ENCODE measurements around the gene SYNC. TPM values are rescaled to one million over a fixed set of nuclear protein-coding genes. Genes with fewer than 3 reads are reported as not detected.

SYNC gene
- not detected for polyA plus RNA-seq (2012; ENCODE audit: insufficient read depth, insufficient read length, low read depth)

DNA sequence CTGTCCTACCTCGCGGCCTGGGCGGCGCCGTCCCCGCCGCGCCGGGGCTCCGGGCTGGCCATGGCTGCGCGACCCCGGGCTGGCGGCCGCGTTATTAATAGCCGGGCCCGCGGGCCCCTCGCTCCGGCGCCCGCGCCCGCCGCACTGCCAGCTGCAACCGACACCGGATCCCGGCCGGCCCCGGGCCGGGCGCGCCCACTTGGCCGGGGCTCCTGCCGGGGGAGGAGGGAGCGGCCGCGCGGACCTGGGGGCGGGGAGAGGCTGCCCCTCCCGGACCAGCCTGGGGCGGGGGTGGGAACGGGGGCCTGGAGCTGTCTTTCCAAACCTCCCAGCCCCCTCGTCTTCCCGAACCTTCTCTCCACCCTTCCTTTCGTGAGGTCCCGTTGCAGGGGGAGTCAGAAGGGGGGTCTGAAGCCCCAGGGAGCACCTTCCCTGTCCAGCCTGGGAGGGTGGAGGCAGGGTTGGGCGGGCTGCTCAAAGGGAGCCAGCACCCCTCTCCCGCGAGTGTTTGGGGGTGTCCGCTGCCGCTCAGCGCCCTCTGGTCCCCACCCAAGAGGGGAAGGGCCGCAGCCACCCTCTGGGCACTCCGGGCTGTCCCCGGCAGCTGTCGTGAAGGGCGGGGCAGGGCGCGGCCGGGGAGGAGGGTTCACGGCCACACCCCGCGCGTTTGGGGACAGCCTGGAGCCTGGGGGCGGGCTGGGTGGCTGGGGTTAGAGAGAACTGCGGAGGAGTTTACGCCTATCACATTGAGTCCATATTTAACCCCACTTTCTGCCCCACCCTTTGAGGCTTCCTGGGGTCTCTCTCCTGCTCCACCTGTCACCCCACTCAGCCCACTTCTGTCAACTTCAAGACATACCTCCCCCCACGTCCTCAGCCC lies at the start of gene SYNC:
Gene SYNC, minus strand, starts transcription at position 172 of the 880 bp plus-strand sequence. Its CDS starts 110 bp downstream, at position 62.
- Histone ChIP-seq H3K9me3 (no peaks in the 10 kb centered on the region), H3K36me3 (no peaks in the 10 kb centered on the region), H3K27me3 (no peaks in the 10 kb centered on the region), H3K4me1 (no peaks in the 10 kb centered on the region), H3K4me3 (ENCODE audit: low read depth, low read length) (peak within 1 kb of the TSS; percentile 51)
- DNase-seq, result no peak
- TF ChIP-seq CTCF (IDR thresholded peaks at IDR 0.05; ENCODE audit: low read depth, low read length), result no peak

- no peaks in the 10 kb centered on the region for H3K27me3 ChIP-seq
- DNase-seq, result no peak
- H3K36me3 ChIP-seq, result no peaks in the 10 kb centered on the region
- H3K9me3 ChIP-seq, result no peaks in the 10 kb centered on the region
- H3K4me3 ChIP-seq (ENCODE audit: low read depth, low read length), result no peak overlapping the region
- no peaks in the 10 kb centered on the region for H3K4me1 ChIP-seq
- no peak for TF ChIP-seq CTCF (IDR thresholded peaks at IDR 0.05; ENCODE audit: low read depth, low read length)
Measured at GRCh38 chr1:32749771-32750170, 47.2 kb upstream of the SYNC start.

- Histone ChIP-seq H3K4me3 (ENCODE audit: low read depth, low read length) (no peak overlapping the region), H3K36me3 (no peaks in the 10 kb centered on the region), H3K9me3 (no peaks in the 10 kb centered on the region), H3K27me3 (no peaks in the 10 kb centered on the region), H3K4me1 (no peaks in the 10 kb centered on the region)
- TF ChIP-seq CTCF (IDR thresholded peaks at IDR 0.05; ENCODE audit: low read depth, low read length), result no peak
- DNase-seq, result no peak
Measured at GRCh38 chr1:32749332-32749731, 46.8 kb upstream of the SYNC start.

DNA sequence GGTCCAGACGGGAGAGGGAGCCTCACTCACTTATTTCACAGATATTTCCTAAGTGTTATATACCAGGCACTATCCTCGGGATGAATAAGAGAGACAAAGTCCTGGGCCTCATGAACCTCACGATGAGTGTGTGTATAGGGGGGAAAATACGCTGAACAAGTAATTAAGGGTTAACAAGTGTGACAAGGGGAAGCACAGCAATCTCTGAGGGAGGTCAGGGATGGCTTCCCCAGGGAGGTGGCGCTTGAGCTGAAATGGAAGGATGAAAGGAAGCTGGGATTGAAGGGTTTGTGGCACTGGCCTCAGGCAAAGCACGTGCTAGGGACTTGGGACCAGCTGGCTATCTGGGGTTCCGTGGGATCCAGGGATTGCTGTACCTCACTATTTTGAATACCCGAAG lies 46.4 kb upstream of the SYNC start:
- no peak for DNase-seq
- no peaks in the 10 kb centered on the region for H3K27me3 ChIP-seq
- H3K4me3 ChIP-seq (ENCODE audit: low read depth, low read length), result no peak overlapping the region
- TF ChIP-seq CTCF (IDR thresholded peaks at IDR 0.05; ENCODE audit: low read depth, low read length), result no peak
- H3K9me3 ChIP-seq, result no peaks in the 10 kb centered on the region
- no peaks in the 10 kb centered on the region for H3K4me1 ChIP-seq
- H3K36me3 ChIP-seq, result no peaks in the 10 kb centered on the region

GRCh38 chr1:32748348-32748747 lies 45.8 kb upstream of the SYNC start:
- DNase-seq, result no peak
- no peaks in the 10 kb centered on the region for H3K27me3 ChIP-seq
- no peaks in the 10 kb centered on the region for H3K36me3 ChIP-seq
- no peak overlapping the region for H3K4me3 ChIP-seq (ENCODE audit: low read depth, low read length)
- TF ChIP-seq CTCF (IDR thresholded peaks at IDR 0.05; ENCODE audit: low read depth, low read length), result no peak
- no peaks in the 10 kb centered on the region for H3K4me1 ChIP-seq
- no peaks in the 10 kb centered on the region for H3K9me3 ChIP-seq

GRCh38 chr1:32746130-32746529 lies 43.6 kb upstream of the SYNC start:
- Histone ChIP-seq H3K36me3 (no peaks in the 10 kb centered on the region), H3K4me1 (no peaks in the 10 kb centered on the region), H3K27me3 (no peaks in the 10 kb centered on the region), H3K4me3 (ENCODE audit: low read depth, low read length) (no peak overlapping the region), H3K9me3 (no peaks in the 10 kb centered on the region)
- DNase-seq, result no peak
- TF ChIP-seq CTCF (IDR thresholded peaks at IDR 0.05; ENCODE audit: low read depth, low read length), result no peak

All from BE2C (cell line).